Measurements from ENCODE around the gene RUFY3.
"Not testable (repeated sequence)": the region's sequence is repeated elsewhere in the genome, so short reads cannot be mapped to it uniquely, and the experiment has no call there.

The RUFY3 gene
- total RNA-seq: 32.7 to 35.5 reads per million in 2 donors

GRCh38 chr4:70721747-70722146 lies at the start of gene RUFY3:
TSS of gene RUFY3 (plus strand) at chr4:70721964. CDS start at chr4:70722574, 610 bp downstream.
- no peak for DNase-seq

- DNase-seq: no peak
Observed at GRCh38 chr4:70674191-70674590, 47.6 kb upstream of the RUFY3 start.

GRCh38 chr4:70674731-70675130 lies 47.0 kb upstream of the RUFY3 start:
- DNase-seq: no peak

GRCh38 chr4:70676554-70677090 lies 45.1 kb upstream of the RUFY3 start:
- DNase-seq: no peak

- peak in 1 of 5 experiments; percentile 37 for DNase-seq
Observed at GRCh38 chr4:70678383-70678999, 43.3 kb upstream of the RUFY3 start.

- no peak for DNase-seq
Observed at GRCh38 chr4:70680934-70681333, 40.8 kb upstream of the RUFY3 start.

- no peak for DNase-seq
Observed at GRCh38 chr4:70681704-70682103, 40.1 kb upstream of the RUFY3 start.

- DNase-seq: not testable (repeated sequence)
Observed at GRCh38 chr4:70682142-70682541, 39.6 kb upstream of the RUFY3 start.

- DNase-seq: no peak
Observed at GRCh38 chr4:70687392-70687791, 34.4 kb upstream of the RUFY3 start.

- peak; percentile 73 to 96 (median 91) for DNase-seq
Observed at GRCh38 chr4:70687821-70688794, 33.7 kb upstream of the RUFY3 start, which contains the start of gene UTP3. TSS of gene UTP3 (plus strand) at chr4:70688532. CDS start at chr4:70688678, 146 bp downstream.

GRCh38 chr4:70688795-70689231 lies 33.0 kb upstream of the RUFY3 start:
- peak in 1 of 5 experiments; percentile 24 for DNase-seq

- DNase-seq: no peak
Observed at GRCh38 chr4:70691661-70692060, 30.1 kb upstream of the RUFY3 start.

- not testable (repeated sequence) for DNase-seq
Observed at GRCh38 chr4:70694633-70695032, 27.1 kb upstream of the RUFY3 start.

- DNase-seq: not testable (repeated sequence)
Observed at GRCh38 chr4:70698435-70698834, 23.3 kb upstream of the RUFY3 start.

- DNase-seq: no peak
Observed at GRCh38 chr4:70700712-70701111, 21.1 kb upstream of the RUFY3 start.

GRCh38 chr4:70701271-70701670 lies 20.5 kb upstream of the RUFY3 start:
- no peak for DNase-seq

GRCh38 chr4:70702592-70702991 lies 19.2 kb upstream of the RUFY3 start:
- DNase-seq: not testable (repeated sequence)

GRCh38 chr4:70703619-70704214 lies 18.0 kb upstream of the RUFY3 start:
- no peak for DNase-seq

- DNase-seq: peak; percentile 41 to 58 (median 52)
Observed at GRCh38 chr4:70704215-70704930, 17.4 kb upstream of the RUFY3 start.

GRCh38 chr4:70704931-70705182 lies 16.9 kb upstream of the RUFY3 start:
- DNase-seq: no peak

- DNase-seq: peak; percentile 53 to 81 (median 71)
Observed at GRCh38 chr4:70705183-70706043, 16.4 kb upstream of the RUFY3 start.
